Brain pericyte (primary cell): ENCODE data around the gene C12orf56.
"Not testable (repeated sequence)": the region's sequence is repeated elsewhere in the genome, so short reads cannot be mapped to it uniquely, and the experiment has no call there.

Source experiments
- DNase-seq: peaks from one replicate; pipeline ENCODE4 v3.0.0-alpha.2; 2012; ENCODE audit warnings: low read depth, low spot score

C12orf56 gene

GRCh38 chr12:64385468-64385867, 5.1 kb downstream of the C12orf56 start:
- DNase-seq = no peak

- no peak for DNase-seq
These were observed 5.5 kb downstream of the C12orf56 start for GRCh38 chr12:64385019-64385418.

GRCh38 chr12:64383675-64384074, 6.9 kb downstream of the C12orf56 start:
- no peak for DNase-seq

- no peak for DNase-seq
These were observed 27.7 kb downstream of the C12orf56 start for GRCh38 chr12:64362721-64363305.

GRCh38 chr12:64361173-64361572, 29.4 kb downstream of the C12orf56 start:
- not testable (repeated sequence) for DNase-seq

- not testable (repeated sequence) for DNase-seq
These were observed 34.3 kb downstream of the C12orf56 start for GRCh38 chr12:64356209-64356608.

- no peak for DNase-seq
These were observed 38.4 kb downstream of the C12orf56 start for GRCh38 chr12:64352181-64352580.

- DNase-seq = no peak
These were observed 39.3 kb downstream of the C12orf56 start for GRCh38 chr12:64351265-64351664.

- no peak for DNase-seq
These were observed 42.9 kb downstream of the C12orf56 start for GRCh38 chr12:64347630-64348029.

GRCh38 chr12:64344631-64345030, 45.9 kb downstream of the C12orf56 start:
- DNase-seq = not testable (repeated sequence)

GRCh38 chr12:64340546-64340945, 50.0 kb downstream of the C12orf56 start:
- not testable (repeated sequence) for DNase-seq

- no peak for DNase-seq
These were observed 54.6 kb downstream of the C12orf56 start for GRCh38 chr12:64335886-64336466.

- DNase-seq = no peak
These were observed 57.6 kb downstream of the C12orf56 start for GRCh38 chr12:64332938-64333337.

- DNase-seq = no peak
These were observed 58.3 kb downstream of the C12orf56 start for GRCh38 chr12:64332296-64332695.

- not testable (repeated sequence) for DNase-seq
These were observed 61.4 kb downstream of the C12orf56 start for GRCh38 chr12:64329031-64329710.

GRCh38 chr12:64325055-64325454, 65.5 kb downstream of the C12orf56 start:
- no peak for DNase-seq

- no peak for DNase-seq
These were observed 66.9 kb downstream of the C12orf56 start for GRCh38 chr12:64323476-64324225.

GRCh38 chr12:64323006-64323405, 67.6 kb downstream of the C12orf56 start:
- no peak for DNase-seq

GRCh38 chr12:64320611-64321010, 69.9 kb downstream of the C12orf56 start:
- DNase-seq = no peak

- not testable (repeated sequence) for DNase-seq
These were observed 70.9 kb downstream of the C12orf56 start for GRCh38 chr12:64319540-64320225.

GRCh38 chr12:64318605-64319004, 72.0 kb downstream of the C12orf56 start:
- no peak for DNase-seq

- DNase-seq = no peak
These were observed 78.7 kb downstream of the C12orf56 start for GRCh38 chr12:64311877-64312276.
